ENCODE results near the gene USH2A. TPM values are rescaled to one million over a fixed set of nuclear protein-coding genes. Genes with fewer than 3 reads are reported as not detected.

USH2A gene
- total RNA-seq, 1 experiment from 2014 or later = not detected

GRCh38 chr1:215986401-215986800, 436.8 kb downstream of the USH2A start (continued):
- TF ChIP-seq ZBTB33 (IDR thresholded peaks at IDR 0.05; ENCODE audit: extremely low read depth, insufficient replicate concordance, low read length) = no peak
- TF ChIP-seq YY1 (IDR thresholded peaks at IDR 0.05; ENCODE audit: extremely low read depth, insufficient replicate concordance, low read depth, low read length) = no peak
- TF ChIP-seq, protein P1, sequence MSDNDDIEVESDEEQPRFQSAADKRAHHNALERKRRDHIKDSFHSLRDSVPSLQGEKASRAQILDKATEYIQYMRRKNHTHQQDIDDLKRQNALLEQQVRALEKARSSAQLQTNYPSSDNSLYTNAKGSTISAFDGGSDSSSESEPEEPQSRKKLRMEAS (IDR thresholded peaks at IDR 0.05) = no peak
- TF ChIP-seq EZH2phosphoT487 (IDR thresholded peaks at IDR 0.05; ENCODE audit: borderline replicate concordance) = no peak
- no peak for TF ChIP-seq CEBPB (IDR thresholded peaks at IDR 0.05; ENCODE audit: low read depth)

DNA sequence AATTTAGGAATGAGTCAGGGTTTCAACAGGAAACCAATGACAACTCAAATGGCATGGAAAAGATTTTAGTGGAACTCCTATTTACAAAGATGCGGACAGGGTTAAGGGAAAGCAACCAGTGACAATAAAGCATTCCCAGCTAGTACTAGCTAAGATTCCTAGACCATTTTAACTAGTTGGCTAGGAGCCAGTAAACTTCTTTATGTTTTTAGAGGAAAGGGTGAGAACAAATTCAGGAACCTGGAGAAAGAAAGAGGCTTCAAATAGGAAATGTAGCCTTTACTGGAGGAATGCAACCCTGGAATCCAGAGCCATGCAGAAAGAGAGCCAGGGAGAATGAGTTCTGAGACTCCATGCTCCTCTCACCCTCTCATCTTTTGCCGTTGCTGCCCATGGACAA, 439.6 kb downstream of the USH2A start:
- no peaks in the 10 kb centered on the region for H3K4me1 ChIP-seq (ENCODE audit: control insufficient read depth in 1 of 2, insufficient read depth in 2 of 2, low read length in 2 of 2)
- intact Hi-C loops (cut with micrococcal nuclease) = no loop called here
- no TSS peak for BruUV-seq (replicated peaks)
- ChIA-PET RAD21 (ENCODE audit: low non-redundant PET in 1 of 2, low total read pairs in 2 of 2, uncharacterized antibody in 2 of 2, unreplicated experiment in 2 of 2) (no interaction called here), CTCF (no interaction called here), POLR2A (no interaction called here)
- DNase-seq (ENCODE audit: low read depth, low spot score) (no peak), ATAC-seq (no peak)
- H4K20me1 ChIP-seq (ENCODE audit: insufficient read depth) = no peaks in the 10 kb centered on the region
- no peaks in the 10 kb centered on the region for H3K9me2 ChIP-seq (ENCODE audit: insufficient read depth)
- no peaks in the 10 kb centered on the region for H3K36me3 ChIP-seq (ENCODE audit: control insufficient read depth in 1 of 2, insufficient read depth in 2 of 2, low read length in 2 of 2)
- TF ChIP-seq EZH2 (IDR thresholded peaks at IDR 0.05) (no peak), TCF7L2 (IDR thresholded peaks at IDR 0.05; ENCODE audit: borderline replicate concordance, extremely low read depth, insufficient read depth, insufficient read length) (no peak), CEBPB (IDR thresholded peaks at IDR 0.05; ENCODE audit: low read depth) (no peak), YY1 (IDR thresholded peaks at IDR 0.05; ENCODE audit: extremely low read depth, insufficient replicate concordance, low read depth, low read length) (no peak), SIN3A (IDR thresholded peaks at IDR 0.05; ENCODE audit: low read depth) (no peak), SRF (IDR thresholded peaks at IDR 0.05; ENCODE audit: low read depth) (no peak), FOSL1 (IDR thresholded peaks at IDR 0.05; ENCODE audit: low read depth) (no peak)
- TF ChIP-seq, protein P1 (IDR thresholded peaks at IDR 0.05) = no peak
- TF ChIP-seq, protein P2, sequence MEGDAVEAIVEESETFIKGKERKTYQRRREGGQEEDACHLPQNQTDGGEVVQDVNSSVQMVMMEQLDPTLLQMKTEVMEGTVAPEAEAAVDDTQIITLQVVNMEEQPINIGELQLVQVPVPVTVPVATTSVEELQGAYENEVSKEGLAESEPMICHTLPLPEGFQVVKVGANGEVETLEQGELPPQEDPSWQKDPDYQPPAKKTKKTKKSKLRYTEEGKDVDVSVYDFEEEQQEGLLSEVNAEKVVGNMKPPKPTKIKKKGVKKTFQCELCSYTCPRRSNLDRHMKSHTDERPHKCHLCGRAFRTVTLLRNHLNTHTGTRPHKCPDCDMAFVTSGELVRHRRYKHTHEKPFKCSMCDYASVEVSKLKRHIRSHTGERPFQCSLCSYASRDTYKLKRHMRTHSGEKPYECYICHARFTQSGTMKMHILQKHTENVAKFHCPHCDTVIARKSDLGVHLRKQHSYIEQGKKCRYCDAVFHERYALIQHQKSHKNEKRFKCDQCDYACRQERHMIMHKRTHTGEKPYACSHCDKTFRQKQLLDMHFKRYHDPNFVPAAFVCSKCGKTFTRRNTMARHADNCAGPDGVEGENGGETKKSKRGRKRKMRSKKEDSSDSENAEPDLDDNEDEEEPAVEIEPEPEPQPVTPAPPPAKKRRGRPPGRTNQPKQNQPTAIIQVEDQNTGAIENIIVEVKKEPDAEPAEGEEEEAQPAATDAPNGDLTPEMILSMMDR (IDR thresholded peaks at IDR 0.05 in 2 of 3, conservative IDR thresholded peaks at IDR 0.05 in 1 of 3; ENCODE audit: borderline replicate concordance in 1 of 3, insufficient read depth in 1 of 3, low read depth in 2 of 3, low read length in 2 of 3) = no peak
- H3K9ac ChIP-seq (ENCODE audit: low read length) = no peak overlapping the region
- H3K9me3 ChIP-seq (ENCODE audit: control insufficient read depth in 1 of 2, insufficient read depth in 1 of 2, low read depth in 1 of 2, low read length in 2 of 2) = no peaks in the 10 kb centered on the region
- no peaks in the 10 kb centered on the region for H3K27me3 ChIP-seq (ENCODE audit: insufficient read depth, low read length)
- no peak overlapping the region for H3K4me2 ChIP-seq (ENCODE audit: low read length)
- no peak overlapping the region for H2AFZ ChIP-seq (ENCODE audit: low read depth, low read length, poor library complexity, severe bottlenecking)
- no peaks in the 10 kb centered on the region for H3K79me2 ChIP-seq (ENCODE audit: insufficient read depth, low read length)
- no peak overlapping the region for H3K4me3 ChIP-seq (replicated peaks in 1 of 2; ENCODE audit: low read depth in 1 of 2, low read length in 2 of 2)
- no peak overlapping the region for H3K27ac ChIP-seq (ENCODE audit: low read depth, low read length)

Measured in HCT116 (cell line).